ENCODE data around the gene GTF2E1. TPM values are rescaled to one million over a fixed set of nuclear protein-coding genes. Genes with fewer than 3 reads are reported as not detected.

The GTF2E1 gene
- total RNA-seq, 2 experiments from 2014 or later, result 14.8 to 40.8 TPM

- no peak for DNase-seq (ENCODE audit: low spot score)
- Histone ChIP-seq H2AFZ (ENCODE audit: low read length) (no peak overlapping the region), H3K27ac (ENCODE audit: low read depth, low read length, poor library complexity, severe bottlenecking) (no peak overlapping the region), H3K4me1 (ENCODE audit: insufficient read depth, low read length, poor library complexity, severe bottlenecking) (no peaks in the 10 kb centered on the region), H3K4me2 (ENCODE audit: low read length) (no peak overlapping the region), H3K9me2 (ENCODE audit: insufficient read depth, low read length) (no peaks in the 10 kb centered on the region), H3K9me3 (ENCODE audit: low read length) (no peaks in the 10 kb centered on the region), H3K79me2 (ENCODE audit: insufficient read depth, low read depth, low read length) (peaks cover 47% of the 10 kb centered on the region), H3K4me3 (ENCODE audit: low read depth, low read length, poor library complexity, severe bottlenecking) (no peak overlapping the region), H4K20me1 (ENCODE audit: insufficient read depth, low read length) (peaks cover 28% of the 10 kb centered on the region; the same call in 1 of the 2 replicates), H3K36me3 (ENCODE audit: insufficient read depth, low read length) (peaks cover 22% of the 10 kb centered on the region)
- CTCF ChIA-PET (ENCODE audit: unreplicated experiment), result interaction anchor here (1.1 kb wide), 1 partner anchor 43 kb away, joined by 3 read pairs; no protein-coding TSS in a partner anchor
- TF ChIP-seq EZH2phosphoT487 (IDR thresholded peaks at IDR 0.05; ENCODE audit: borderline replicate concordance, low read depth, low read length) (no peak), CTCF (conservative IDR thresholded peaks at IDR 0.05; ENCODE audit: low read length) (no peak)
- intact Hi-C loops (cut with micrococcal nuclease; ENCODE audit: unreplicated experiment), result no loop called here
- BruUV-seq (replicated peaks), result no TSS peak
- POLR2A ChIA-PET, result interaction anchor here (0.8 to 2.3 kb wide), 8 partner anchors 10 to 729 kb away, joined by 3 to 8 read pairs (median 3); no protein-coding TSS in a partner anchor
These were observed 24.0 kb downstream of the GTF2E1 start for GRCh38 chr3:120766576-120766975.

GRCh38 chr3:120767106-120767505 lies 24.6 kb downstream of the GTF2E1 start:
- H3K4me3 ChIP-seq (ENCODE audit: low read depth, low read length, poor library complexity, severe bottlenecking), result no peak overlapping the region
- H3K27ac ChIP-seq (ENCODE audit: low read depth, low read length, poor library complexity, severe bottlenecking), result no peak overlapping the region
- no peak overlapping the region for H2AFZ ChIP-seq (ENCODE audit: low read length)
- DNase-seq (ENCODE audit: low spot score), result no peak
- POLR2A ChIA-PET, result interaction anchor here (1.0 to 1.1 kb wide), 2 partner anchors 15 to 26 kb away, joined by 3 to 4 read pairs; no protein-coding TSS in a partner anchor
- no peak overlapping the region for H3K4me2 ChIP-seq (ENCODE audit: low read length)
- TF ChIP-seq CTCF (conservative IDR thresholded peaks at IDR 0.05; ENCODE audit: low read length) (no peak), EZH2phosphoT487 (IDR thresholded peaks at IDR 0.05; ENCODE audit: borderline replicate concordance, low read depth, low read length) (no peak)
- BruUV-seq (replicated peaks), result no TSS peak
- CTCF ChIA-PET (ENCODE audit: unreplicated experiment), result interaction anchor here (1.1 kb wide), 1 partner anchor 43 kb away, joined by 3 read pairs; no protein-coding TSS in a partner anchor
- intact Hi-C loops (cut with micrococcal nuclease; ENCODE audit: unreplicated experiment), result no loop called here
- H3K4me1 ChIP-seq (ENCODE audit: insufficient read depth, low read length, poor library complexity, severe bottlenecking), result no peaks in the 10 kb centered on the region
- H3K36me3 ChIP-seq (ENCODE audit: insufficient read depth, low read length), result peaks cover 27% of the 10 kb centered on the region
- H3K9me2 ChIP-seq (ENCODE audit: insufficient read depth, low read length), result no peaks in the 10 kb centered on the region
- peaks cover 46% of the 10 kb centered on the region for H3K79me2 ChIP-seq (ENCODE audit: insufficient read depth, low read depth, low read length)
- H4K20me1 ChIP-seq (ENCODE audit: insufficient read depth, low read length), result peaks cover 28% of the 10 kb centered on the region; the same call in 1 of the 2 replicates
- no peaks in the 10 kb centered on the region for H3K9me3 ChIP-seq (ENCODE audit: low read length)

- Histone ChIP-seq H3K4me1 (ENCODE audit: insufficient read depth, low read length, poor library complexity, severe bottlenecking) (no peaks in the 10 kb centered on the region), H3K9me3 (ENCODE audit: low read length) (no peaks in the 10 kb centered on the region), H4K20me1 (ENCODE audit: insufficient read depth, low read length) (peaks cover 10% of the 10 kb centered on the region; the same call in 1 of the 2 replicates), H3K36me3 (ENCODE audit: insufficient read depth, low read length) (peaks cover 31% of the 10 kb centered on the region), H3K27ac (ENCODE audit: low read depth, low read length, poor library complexity, severe bottlenecking) (no peak overlapping the region), H3K4me2 (ENCODE audit: low read length) (no peak overlapping the region), H2AFZ (ENCODE audit: low read length) (no peak overlapping the region), H3K79me2 (ENCODE audit: insufficient read depth, low read depth, low read length) (peaks cover 24% of the 10 kb centered on the region; the same call in 1 of the 2 replicates), H3K9me2 (ENCODE audit: insufficient read depth, low read length) (no peaks in the 10 kb centered on the region), H3K4me3 (ENCODE audit: low read depth, low read length, poor library complexity, severe bottlenecking) (no peak overlapping the region)
- CTCF ChIA-PET (ENCODE audit: unreplicated experiment), result no interaction called here
- no peak for DNase-seq (ENCODE audit: low spot score)
- TF ChIP-seq CTCF (conservative IDR thresholded peaks at IDR 0.05; ENCODE audit: low read length), result no peak
- TF ChIP-seq EZH2phosphoT487 (IDR thresholded peaks at IDR 0.05; ENCODE audit: borderline replicate concordance, low read depth, low read length), result no peak
- BruUV-seq (replicated peaks), result no TSS peak
- POLR2A ChIA-PET, result interaction anchor here (0.7 to 1.6 kb wide), 2 partner anchors 11 to 12 kb away, joined by 3 read pairs; no protein-coding TSS in a partner anchor
- intact Hi-C loops (cut with micrococcal nuclease; ENCODE audit: unreplicated experiment), result no loop called here
These were observed 26.9 kb downstream of the GTF2E1 start for GRCh38 chr3:120769436-120769835.

All from OCI-LY7 (cell line).